HG02678 (cell line): ENCODE data around the gene NDUFS1.

ENCODE experiments used
- ATAC-seq: cut with Tn5 transposase; IDR thresholded peaks from one replicate; pipeline ENCODE4 v1.9.1; 2021; ENCODE audit warnings: mild to moderate bottlenecking, moderate library complexity; ENCODE audit not compliant: unreplicated experiment

NDUFS1 gene

DNA sequence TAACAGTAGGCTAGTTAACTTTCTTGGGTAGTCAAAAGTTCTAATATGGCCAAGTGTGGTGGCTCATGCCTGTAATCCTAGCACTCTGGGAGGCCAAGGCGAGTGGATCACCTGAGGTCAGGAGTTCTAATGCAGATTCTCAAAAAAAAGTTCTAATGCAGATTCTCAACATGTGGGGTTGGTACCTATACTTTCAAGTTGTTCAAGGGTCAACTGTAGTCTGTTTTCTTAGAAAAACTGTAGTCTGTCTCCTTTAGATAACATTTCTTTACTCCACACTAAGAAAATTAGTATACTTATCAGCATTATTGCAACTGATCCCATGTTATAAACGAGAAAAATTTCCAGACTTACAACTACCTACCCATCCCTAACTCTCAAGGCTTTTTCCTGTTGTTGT, 89.8 kb downstream of the NDUFS1 start:
- ATAC-seq: no peak

DNA sequence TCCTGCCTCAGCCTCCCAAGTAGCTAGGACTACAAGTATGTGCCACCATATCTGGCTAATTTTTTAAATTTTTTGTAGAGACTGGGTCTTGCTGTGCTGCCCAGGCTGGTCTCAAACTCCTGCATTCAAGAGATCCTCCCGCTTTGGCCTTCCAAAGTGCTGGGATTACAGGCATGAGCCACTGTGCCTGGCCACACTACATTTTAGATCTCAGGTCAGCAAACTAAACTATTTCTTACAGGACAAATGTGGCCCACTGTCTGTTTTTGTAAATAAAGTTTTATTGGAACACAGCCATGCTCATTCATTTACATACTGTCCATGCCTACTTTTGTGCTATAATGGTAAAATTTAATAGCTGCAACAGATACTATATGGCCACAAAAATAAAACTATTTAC, 91.0 kb downstream of the NDUFS1 start:
- no peak for ATAC-seq
